Brain microvascular endothelial cell (primary cell): ENCODE data around the gene PLAC8L1.
"Not testable (repeated sequence)": the region's sequence is repeated elsewhere in the genome, so short reads cannot be mapped to it uniquely, and the experiment has no call there.

Source experiments
- DNase-seq: peaks from one replicate; pipeline ENCODE4 v3.0.0-alpha.2; 2020
- H3K27ac ChIP-seq: fragments of 250-450 bp; sonication (Bioruptor Pico); 2 replicates; pipeline ENCODE4 v1.5.1; 2020; ENCODE audit warnings: mild to moderate bottlenecking, moderate library complexity
- H3K27me3 ChIP-seq: fragments of 250-450 bp; sonication (Bioruptor Pico); replicated peaks from 2 replicates; pipeline ENCODE4 v1.5.1; 2020; ENCODE audit warnings: mild to moderate bottlenecking
- H3K36me3 ChIP-seq: fragments of 250-450 bp; sonication (Bioruptor Pico); replicated peaks from 2 replicates; pipeline ENCODE4 v1.5.1; 2020; ENCODE audit warnings: mild to moderate bottlenecking
- H3K4me3 ChIP-seq: 2 replicates; pipeline ENCODE4 v1.5.1; 2011; ENCODE audit warnings: low read depth, mild to moderate bottlenecking, control low read depth, low read length, moderate library complexity
- in situ Hi-C: cut with HindIII; loops from 2 replicates; pipeline ENCODE4 v1.10.0; 2017; ENCODE audit warnings: low sequenced_read_pairs, low pct_ligation_motif_present
- TF ChIP-seq, protein P1 (sequence below): IDR thresholded peaks from 2 replicates; pipeline ENCODE4 v1.5.1; 2011; ENCODE audit warnings: low read depth, mild to moderate bottlenecking, moderate library complexity, low read length, control low read depth, inconsistent platforms; ENCODE audit errors: missing control alignments

The PLAC8L1 gene

DNA sequence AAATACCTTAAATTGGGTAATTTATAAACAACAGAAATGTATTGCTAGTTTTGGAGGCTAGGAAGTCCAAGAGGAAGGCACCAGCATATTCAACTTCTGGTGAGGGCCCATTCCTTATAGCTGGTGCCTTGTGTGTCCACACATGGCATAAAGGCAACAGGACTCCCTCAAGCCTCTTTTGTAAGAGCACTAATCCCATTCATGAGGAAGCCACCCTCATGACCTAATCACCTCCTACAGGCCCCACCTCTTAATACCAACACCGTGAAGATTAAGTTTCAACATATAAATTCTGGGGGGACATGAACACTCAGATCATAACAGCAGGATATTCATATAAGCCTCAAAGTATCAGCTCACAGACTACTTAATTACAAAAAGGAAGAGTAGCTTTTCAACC, 4.0 kb upstream of the PLAC8L1 start:
- in situ Hi-C loops, result no loop called here
- no peaks in the 10 kb centered on the region for H3K27me3 ChIP-seq
- H3K27ac ChIP-seq, result no peak overlapping the region
- DNase-seq, result no peak
- TF ChIP-seq, protein P1, sequence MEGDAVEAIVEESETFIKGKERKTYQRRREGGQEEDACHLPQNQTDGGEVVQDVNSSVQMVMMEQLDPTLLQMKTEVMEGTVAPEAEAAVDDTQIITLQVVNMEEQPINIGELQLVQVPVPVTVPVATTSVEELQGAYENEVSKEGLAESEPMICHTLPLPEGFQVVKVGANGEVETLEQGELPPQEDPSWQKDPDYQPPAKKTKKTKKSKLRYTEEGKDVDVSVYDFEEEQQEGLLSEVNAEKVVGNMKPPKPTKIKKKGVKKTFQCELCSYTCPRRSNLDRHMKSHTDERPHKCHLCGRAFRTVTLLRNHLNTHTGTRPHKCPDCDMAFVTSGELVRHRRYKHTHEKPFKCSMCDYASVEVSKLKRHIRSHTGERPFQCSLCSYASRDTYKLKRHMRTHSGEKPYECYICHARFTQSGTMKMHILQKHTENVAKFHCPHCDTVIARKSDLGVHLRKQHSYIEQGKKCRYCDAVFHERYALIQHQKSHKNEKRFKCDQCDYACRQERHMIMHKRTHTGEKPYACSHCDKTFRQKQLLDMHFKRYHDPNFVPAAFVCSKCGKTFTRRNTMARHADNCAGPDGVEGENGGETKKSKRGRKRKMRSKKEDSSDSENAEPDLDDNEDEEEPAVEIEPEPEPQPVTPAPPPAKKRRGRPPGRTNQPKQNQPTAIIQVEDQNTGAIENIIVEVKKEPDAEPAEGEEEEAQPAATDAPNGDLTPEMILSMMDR, result no peak
- no peak overlapping the region for H3K4me3 ChIP-seq
- peaks cover 18% of the 10 kb centered on the region for H3K36me3 ChIP-seq

DNA sequence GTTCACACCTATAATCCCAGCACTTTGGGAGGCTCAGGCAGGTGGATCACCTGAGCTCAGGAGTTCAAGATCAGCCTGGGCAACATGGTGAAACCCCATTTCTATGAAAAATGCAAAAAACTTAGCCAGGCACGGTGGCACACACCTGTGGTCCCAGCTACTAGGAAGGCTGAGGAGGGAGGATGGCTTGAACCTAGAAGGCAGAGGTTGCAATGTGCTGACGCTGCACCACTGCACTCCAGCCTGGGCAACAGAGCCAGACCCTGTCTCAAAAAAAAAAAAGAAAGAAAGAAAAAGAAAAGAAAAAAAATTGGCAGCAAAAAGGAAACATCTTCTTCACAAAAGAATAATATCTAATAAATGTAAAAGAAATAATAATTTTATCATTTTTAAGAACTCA, 3.5 kb upstream of the PLAC8L1 start:
- H3K4me3 ChIP-seq, H3K27me3 ChIP-seq, in situ Hi-C loops, H3K27ac ChIP-seq, DNase-seq: not testable (repeated sequence)
- peaks cover 12% of the 10 kb centered on the region for H3K36me3 ChIP-seq

DNA sequence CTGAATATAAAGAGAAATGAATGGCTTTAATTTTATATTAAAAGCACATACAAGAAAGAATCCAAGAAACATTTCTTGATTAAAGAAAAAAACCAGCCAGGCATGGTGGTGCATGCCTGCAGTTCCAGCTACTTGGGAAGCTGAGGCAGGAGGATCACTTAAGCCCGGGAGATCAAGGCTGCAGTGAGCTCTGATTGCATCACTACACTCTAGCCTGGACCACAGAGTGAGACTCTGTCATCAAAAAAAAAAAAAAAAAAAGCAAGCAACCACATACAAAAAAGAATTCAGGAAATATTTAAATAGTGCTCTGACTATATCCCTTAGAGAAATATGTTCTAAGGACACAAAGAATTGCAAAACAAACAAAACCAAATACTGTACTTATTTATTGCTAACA, 2.5 kb upstream of the PLAC8L1 start:
- in situ Hi-C loops, result no loop called here
- H3K36me3 ChIP-seq, result peaks cover 5% of the 10 kb centered on the region
- H3K27me3 ChIP-seq, result no peaks in the 10 kb centered on the region
- TF ChIP-seq, protein P1, result no peak
- no peak overlapping the region for H3K27ac ChIP-seq
- no peak for DNase-seq
- no peak overlapping the region for H3K4me3 ChIP-seq

DNA sequence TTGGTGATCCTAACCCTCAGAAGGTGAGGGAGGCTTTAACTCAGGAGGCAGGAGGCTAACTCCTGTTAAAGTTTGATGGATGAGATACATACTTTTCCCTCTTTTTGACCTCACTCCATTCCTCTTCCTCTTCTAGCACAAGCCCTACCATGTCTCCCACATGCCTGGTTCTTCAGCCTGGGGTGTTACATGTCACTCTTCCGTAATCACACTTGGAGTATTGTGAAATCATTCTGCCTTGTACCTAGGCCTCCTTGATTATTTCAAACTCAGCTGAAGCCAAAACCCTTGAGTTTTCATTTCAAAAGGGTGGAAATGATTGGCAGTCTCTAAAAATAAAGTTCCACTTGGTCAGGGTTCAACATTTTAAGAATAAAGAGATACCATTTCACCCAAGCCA, 1.8 kb downstream of the PLAC8L1 start:
- no peaks in the 10 kb centered on the region for H3K36me3 ChIP-seq
- no peak overlapping the region for H3K4me3 ChIP-seq
- in situ Hi-C loops, result no loop called here
- no peaks in the 10 kb centered on the region for H3K27me3 ChIP-seq
- TF ChIP-seq, protein P1, result no peak
- DNase-seq, result no peak
- no peak overlapping the region for H3K27ac ChIP-seq

DNA sequence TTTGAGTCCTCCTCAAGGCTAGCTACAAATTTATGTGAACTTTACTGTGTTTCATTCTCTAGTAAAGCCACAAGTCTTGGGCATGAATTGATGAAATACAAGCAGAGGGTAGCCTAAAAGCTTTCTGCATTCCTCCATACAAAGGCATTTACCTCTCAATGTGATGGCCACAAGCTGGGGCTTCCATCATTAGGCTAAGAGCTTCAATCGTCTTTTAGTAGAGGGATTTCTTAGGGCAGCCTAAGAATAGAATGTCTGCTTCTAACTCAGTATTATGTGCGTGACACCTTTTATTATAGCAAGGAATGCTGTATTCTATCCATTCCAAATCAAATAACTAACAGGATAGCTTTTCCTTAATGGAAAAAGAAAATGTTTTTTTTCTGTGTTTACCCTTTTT, 3.7 kb downstream of the PLAC8L1 start:
- TF ChIP-seq, protein P1, result no peak
- Histone ChIP-seq H3K27ac (no peak overlapping the region), H3K27me3 (no peaks in the 10 kb centered on the region), H3K4me3 (no peak overlapping the region), H3K36me3 (no peaks in the 10 kb centered on the region)
- DNase-seq, result no peak
- in situ Hi-C loops, result no loop called here

DNA sequence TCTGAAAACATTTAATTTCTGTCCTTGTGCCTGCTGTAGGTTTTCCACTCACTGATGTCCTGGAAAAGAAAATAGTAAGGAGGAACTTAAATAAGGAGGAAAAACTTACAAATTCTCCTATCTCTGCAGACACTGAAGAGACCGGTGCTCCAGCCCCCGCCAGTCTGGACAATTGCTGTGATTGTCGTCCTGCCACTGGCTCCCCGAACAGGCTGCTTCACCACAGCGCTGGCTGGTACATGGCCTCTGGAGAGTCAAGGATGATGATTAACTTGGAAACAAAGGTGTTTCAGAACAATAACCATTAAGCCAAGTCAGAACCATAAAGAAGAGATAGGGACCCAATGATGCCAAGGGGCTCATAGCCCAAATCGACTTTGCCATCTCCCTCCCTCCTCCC, 7.3 kb downstream of the PLAC8L1 start:
- Histone ChIP-seq H3K4me3 (no peak overlapping the region), H3K36me3 (no peaks in the 10 kb centered on the region), H3K27me3 (no peaks in the 10 kb centered on the region), H3K27ac (no peak overlapping the region)
- in situ Hi-C loops, result no loop called here
- TF ChIP-seq, protein P1, result no peak
- no peak for DNase-seq
